NCI-H2081 (cell line): ENCODE results near the gene PIH1D1.

ENCODE experiments used
- DNase-seq, 2 experiments: peaks; one replicate each; lab custom pipeline; 2025; lab: John Stamatoyannopoulos, UW

PIH1D1 gene

DNA sequence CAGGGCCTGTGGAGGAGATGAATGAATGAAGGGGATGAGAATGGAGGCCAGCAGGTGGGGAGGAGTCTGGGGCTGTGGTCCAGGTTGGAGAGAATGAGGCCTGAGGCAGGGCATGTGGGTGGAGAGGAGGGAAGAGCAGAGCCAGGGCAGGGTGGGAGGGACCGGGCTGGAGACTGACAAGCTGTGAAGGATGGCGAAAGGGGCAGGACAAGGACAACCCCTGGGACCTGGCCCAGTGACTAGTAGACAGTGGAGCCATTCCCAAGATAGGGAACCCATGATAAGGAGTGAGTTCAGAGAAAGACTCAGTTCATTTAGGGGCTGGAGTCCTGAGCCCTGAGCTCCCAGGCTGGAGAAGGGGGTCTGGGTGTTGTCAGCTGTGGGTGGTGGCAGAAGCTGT, 31.4 kb downstream of the PIH1D1 start:
- no peak for DNase-seq

DNA sequence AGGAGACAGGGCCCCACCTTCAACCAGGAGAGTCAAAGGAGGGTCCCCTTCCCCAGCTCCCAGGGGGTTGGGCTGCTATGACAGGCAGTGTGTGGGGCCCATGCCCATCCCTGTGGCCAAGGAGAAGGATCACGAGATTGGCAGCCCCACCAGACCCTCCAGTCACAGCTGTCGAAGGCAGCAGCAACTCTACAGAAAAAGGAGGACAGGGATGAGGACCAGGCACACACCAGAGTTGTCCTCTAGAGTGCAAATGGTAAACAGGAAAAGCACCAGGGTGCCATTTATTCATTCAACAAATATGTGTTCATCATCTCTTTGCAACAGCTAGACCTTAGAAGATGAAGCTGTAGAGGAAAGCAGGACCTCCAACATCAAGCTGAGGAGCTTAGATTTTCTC, 32.4 kb downstream of the PIH1D1 start:
- DNase-seq: no peak

DNA sequence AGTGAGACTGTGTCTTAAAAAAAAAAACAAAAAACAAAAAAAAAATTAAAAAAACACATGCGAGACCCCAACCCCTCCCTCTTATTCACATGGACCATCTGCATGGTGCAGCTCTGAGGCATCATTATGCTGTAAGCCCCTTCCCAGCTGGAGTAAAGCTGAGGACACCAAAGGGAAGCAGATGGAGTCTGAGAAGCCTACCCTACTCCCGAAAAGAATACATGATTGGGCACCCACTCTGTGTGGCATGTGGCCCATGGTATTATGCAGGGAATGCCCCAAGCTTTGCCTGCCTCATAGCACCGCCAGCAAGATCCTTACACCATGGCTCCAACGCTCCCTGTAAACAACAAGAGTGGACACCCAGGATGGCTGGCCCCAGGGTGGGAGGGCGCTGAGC, 33.1 kb downstream of the PIH1D1 start:
- DNase-seq: no peak

DNA sequence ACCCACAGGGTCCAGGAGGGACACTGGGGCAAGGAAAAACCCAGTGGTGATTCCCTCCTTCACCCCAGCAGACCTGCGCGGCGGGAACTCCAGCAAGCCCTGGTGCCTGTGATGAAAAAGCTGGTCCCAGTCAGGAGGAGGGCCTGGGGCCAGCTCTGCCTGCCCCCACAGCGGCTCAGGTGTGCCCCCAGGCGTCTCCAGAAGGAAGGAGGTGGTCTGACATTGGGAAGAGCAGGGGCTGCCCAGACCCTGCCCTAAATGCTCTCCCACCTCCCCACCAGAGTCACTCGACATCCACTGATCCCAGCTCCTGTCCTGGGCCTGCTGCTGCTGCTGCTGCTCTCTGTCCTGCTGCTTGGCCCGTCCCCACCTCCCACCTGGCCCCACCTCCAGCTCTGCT, 34.5 kb downstream of the PIH1D1 start:
- no peak for DNase-seq

DNA sequence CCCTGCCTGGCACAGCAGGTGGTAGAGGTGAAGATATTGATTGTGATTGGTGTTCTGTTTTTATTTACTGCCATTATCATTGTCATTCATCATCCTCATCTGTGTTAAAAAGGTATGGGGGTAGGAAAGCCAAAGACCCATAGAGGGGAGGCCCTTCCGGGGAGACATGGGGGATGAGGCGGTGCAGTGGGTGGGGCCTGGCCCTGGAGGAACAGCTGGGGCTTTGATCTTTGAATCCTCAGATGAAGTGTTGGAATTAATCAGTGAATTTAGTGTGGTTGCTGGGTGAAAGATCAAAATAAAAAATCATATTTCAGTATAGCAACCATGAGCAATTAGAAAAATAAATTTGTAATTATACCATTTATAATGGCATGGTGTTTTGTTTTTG, 35.8 kb downstream of the PIH1D1 start:
- no peak for DNase-seq

DNA sequence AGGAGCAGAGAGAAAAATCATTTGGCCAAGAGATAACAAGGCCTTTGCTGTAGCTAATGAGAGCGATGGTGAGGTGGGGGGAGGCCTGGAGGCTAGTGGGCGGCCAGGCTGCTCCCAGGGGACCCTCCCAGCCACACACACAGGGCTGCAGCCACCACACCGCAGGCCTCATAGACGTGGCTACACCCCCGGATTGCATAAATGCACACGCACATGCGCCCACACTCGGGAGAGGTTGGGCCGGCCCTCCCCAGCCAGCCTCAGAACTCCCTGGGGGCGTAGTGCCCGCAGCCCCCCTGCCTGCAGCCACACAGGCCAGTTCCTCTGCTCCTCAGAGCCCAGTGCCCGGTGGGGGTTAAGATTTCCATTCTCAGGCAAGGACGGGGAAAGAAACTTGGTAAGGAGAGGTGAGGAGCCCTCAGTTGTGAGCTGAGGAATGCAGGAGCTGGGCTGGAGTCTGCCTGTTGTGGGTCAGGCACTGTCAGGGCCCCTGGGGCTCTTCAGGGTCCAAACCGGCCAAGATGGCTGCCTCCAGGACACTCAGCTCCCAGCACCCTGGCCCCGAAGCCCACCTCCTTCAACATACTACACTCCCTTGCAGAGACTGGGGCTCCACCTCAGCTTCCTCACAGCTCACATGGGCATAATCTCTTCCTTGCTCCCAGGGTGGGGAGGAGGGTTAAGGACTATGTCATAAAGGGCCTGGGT, 36.4 kb downstream of the PIH1D1 start:
- DNase-seq: no peak

DNA sequence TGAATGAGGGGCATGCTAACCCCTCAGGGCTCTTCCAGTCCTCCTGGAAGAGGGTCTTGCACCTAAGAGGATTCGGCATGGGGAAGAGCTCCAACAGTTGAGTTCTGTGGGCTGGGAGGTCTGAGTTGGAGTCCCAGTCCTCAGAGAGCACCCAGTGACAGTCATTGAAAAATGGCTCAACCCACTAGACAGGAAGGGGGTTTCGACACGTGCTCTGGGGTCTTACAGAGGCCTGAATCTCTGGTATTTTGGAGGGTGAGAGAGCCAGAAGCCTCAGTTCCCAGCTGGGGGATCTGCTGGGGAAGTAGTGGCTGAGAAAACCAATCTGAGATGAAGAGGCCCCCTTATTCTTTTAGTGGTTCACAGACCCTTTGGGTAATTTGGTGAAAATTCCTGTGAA, 37.4 kb downstream of the PIH1D1 start:
- no peak for DNase-seq

DNA sequence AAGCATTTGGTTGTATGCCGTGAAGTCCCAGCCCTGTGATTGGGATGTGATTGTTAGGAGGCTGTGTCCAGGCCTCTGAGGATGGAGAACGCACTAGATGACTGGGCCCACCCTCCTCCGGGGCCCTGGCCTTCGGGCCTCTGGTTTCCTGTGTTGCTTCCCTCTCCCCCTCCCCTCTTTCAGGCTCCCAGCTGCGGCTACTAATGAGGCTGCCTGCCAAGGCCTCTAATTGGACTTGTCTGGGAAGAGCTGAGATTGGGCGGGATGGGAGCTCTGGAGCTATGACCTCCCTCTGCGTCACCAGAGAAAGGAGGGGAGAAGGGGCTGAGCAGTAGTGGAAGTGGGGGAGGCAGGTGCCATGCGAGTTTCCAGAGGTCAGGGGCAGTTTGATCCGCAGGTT, 38.3 kb downstream of the PIH1D1 start:
- no peak for DNase-seq

DNA sequence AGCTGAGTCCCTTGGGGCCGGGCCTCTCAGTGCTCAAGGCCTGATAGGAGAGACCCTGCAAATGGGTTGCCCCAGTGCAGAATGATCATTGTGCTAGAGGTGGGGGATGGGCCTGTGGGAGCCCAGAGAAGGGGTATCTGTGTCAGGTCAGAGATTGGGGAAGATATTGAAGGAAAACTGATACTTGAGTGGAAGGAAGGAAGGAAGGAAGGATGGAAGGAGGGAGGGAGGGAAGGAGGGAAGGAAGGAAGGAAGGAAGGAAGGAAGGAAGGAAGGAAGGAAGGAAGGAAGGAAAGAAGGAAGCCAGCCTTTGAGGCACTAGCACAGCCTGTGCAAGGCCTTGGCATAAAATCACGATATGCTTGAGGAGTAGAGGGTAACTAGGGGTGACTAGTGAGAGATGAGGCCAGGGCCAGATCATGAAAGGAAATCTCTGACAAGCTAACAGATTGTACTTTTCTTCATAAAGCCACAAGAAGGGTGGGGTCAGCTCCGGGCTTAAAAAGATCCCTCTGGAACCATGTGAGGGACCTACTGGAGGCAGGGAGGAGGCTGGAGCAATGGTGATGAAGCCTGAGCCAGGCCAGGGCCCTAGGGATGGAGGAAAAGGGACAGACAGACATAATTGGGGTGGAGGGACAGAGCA, 39.8 kb downstream of the PIH1D1 start:
- DNase-seq: no peak

DNA sequence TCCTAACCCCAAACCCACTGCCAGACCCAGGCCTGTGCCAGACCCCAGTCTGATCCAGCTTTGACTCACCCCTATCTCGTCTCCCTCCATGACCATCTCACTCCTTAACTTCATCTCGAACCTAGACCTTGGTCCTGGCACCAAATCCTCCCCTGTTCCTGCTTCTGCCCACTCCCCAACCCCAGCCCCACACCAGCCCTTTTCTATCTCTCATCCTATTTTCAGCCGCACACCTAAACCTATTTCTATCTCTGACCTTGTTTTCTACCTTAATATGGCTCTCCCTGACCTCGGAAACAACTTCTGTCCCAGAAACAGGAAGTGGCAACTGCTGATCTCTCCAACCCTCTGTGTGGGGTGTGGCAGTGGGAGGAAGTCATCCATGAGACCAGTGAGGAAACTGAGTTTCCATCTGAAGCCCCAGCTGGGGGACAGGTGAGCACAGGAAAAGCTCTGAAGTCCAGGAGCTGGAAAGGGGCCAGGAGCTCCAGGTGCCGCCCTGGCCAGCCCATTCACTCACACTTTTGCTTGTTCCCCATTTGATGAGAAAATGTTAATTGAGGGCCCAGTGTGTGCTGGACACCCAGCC, 42.1 kb downstream of the PIH1D1 start:
- DNase-seq: no peak

DNA sequence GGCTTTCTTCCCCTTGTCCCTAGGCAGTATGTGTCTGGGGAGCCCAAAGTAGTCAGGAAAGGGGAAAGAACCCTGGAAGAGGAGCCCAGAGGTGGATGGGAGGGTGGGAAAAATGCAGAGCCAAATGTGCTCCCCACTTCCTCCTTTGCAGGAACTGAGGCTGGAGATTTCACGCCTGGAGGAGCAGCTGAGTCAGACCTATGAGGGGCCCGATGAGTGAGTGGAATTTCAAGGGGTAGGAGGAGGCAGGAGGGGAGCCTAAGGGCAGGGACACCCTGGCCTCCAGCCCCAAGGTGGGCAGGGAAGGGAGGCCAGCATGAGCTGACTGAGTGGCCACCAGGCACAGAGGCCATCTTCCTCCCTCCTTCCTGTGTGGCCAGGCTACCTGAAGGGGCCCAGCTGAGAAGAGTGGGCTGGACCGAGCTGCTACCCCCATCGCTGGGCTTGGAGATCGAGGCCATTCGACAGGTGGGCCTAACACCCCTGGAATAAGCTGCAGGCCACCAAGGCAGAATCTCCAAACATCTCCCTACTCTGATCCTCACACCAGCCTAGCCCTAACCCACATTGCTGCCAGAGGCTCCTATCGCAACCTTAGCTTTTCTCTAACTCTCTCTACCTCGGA, 42.7 kb downstream of the PIH1D1 start:
- no peak for DNase-seq

DNA sequence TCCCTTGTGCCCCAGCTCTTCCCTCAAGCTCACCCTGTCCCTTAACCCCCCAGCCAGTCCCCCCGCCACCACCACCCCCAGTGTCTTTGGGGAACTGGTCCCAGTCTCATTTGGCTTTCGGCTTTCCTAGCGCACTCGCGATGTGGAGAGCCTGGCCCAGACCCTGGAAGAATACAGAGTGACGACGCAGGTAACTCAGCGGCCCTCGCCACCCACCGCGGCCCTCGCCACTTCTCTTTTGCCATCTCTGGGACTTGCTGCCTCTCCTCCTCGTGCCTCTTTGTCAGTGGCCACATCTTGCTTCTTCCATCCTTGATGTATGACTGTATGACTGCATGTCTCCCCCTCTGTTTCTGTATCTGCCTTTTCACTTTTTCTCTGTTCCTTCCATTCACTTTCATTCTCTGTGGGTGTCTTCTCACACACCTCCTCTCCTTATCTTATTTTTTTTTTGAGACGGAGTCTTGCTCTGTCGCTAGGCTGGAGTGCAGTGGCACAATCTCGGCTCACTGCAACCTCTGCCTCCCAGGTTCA, 44.1 kb downstream of the PIH1D1 start:
- no peak for DNase-seq

DNA sequence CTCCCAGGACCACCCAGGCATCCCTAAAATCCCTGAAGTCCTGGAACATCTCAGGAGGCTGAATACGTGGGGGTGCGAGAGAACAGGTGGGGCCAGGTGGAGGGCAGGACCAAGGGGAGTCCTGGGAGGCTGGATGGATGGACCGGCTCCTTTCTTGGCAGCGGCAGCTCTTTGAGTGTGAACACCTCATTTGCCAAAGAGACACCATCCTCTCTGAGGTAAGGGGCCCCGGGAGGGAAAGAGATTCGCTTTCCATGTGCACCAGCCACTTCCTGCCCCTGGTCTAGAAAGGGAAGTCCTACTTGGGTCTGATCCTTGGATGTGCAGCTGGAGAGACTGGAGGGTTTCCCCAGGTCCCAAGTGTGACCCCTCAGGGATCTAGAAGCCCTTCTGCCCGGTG, 44.5 kb downstream of the PIH1D1 start:
- no peak for DNase-seq

DNA sequence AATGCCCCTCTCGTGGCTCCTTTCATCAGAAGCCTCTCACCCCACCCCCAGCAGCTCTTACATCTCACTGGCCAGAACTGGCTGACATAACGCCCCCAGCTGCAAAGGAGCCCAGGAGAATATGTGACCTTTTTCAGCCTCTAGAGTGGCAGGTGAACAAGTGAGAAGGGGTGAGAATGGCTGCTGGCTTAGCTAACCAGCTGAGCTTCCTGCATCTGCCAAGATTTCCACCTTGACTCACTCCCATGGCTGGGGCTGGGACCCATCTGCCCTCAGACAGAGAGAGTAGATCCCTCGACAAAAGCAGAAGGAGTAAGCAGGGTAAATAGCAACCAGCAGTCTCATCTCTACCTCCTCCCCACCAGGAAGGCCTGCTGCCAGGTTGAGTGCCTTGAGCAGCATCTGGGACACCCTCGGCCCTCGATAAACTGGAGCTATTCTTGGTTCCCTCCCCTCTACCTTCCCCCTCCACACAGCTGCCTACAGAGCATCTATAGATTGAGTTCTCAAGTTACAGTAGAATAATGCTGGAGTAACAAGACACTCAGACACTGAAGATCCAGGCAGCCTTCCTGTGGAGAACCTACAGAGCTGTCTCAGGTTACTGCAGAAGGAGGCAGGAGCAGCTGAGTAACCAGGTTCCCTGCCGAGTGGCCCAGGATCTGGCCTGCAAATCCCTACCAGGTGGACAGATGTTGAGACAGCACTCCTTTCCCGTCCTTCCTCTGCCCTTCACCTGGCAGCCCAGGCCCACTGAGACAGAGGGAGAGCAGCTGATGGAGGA, 48.0 kb downstream of the PIH1D1 start:
- peak; percentile 49 to 75 for DNase-seq

DNA sequence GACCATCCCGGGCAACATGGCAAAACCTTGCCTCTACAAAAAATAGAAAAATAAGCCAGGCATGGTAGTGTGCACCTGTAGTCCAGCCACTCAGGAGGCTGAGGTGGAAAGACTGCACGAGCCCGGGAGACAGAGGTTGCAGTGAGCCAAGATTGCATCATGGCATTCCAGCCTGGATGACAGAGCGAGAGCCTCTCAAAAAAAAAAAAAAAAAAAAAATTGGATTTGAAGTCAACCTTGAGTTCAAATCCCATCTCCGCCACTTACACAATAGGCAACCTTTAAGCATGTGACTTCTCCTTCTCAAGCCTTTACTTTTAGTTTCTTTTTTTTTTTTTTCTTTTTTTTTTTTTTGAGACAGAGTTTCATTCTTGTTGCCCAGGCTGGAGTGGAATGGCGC, 51.6 kb downstream of the PIH1D1 start:
- no peak for DNase-seq

DNA sequence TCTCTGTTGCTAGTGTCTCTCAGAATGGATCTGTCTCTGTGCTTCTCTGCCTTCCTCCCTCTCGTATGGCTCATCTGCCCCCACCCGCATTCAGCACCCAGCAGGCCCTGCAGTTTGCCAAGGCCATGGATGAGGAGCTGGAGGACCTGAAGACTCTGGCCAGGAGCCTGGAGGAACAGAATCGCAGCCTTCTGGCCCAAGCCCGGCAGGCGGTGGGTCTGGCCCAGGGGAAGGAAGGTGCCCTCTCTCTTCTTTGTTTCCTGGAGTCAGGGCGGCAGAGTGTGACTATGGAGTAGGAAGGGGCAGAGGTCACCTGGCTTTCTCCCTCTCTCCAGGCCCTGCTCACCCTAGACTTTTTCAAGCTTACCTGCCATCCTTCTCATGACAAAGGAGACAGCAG, 52.7 kb downstream of the PIH1D1 start:
- DNase-seq: no peak

DNA sequence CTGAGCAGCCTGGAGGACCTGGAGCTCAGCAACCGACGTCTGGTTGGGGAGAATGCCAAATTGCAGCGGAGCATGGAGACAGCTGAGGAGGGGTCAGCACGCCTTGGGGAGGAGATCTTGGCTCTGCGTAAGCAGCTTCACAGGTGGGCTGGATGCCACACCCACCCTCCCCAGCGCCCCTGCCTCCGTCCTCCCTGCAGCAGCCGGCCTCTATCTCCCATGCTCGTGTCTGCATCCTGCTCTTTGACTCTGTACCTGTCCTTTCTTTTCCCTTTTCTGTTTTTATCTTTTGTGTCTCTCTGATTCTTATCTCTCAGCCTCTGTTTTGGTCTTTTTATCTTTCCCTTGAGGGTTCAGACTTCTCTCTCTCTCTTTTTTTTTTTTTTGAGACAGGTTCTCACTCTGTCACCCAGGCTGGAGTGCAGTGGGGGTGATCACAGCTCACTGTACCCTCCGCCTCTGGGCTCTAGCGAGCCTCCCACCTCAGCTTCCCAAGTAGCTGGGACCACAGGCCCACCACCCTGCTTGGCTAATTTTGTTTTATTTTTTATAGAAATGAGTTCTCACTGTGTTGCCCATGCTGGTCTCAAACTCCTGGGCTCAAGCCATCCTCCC, 53.5 kb downstream of the PIH1D1 start:
- DNase-seq: no peak

DNA sequence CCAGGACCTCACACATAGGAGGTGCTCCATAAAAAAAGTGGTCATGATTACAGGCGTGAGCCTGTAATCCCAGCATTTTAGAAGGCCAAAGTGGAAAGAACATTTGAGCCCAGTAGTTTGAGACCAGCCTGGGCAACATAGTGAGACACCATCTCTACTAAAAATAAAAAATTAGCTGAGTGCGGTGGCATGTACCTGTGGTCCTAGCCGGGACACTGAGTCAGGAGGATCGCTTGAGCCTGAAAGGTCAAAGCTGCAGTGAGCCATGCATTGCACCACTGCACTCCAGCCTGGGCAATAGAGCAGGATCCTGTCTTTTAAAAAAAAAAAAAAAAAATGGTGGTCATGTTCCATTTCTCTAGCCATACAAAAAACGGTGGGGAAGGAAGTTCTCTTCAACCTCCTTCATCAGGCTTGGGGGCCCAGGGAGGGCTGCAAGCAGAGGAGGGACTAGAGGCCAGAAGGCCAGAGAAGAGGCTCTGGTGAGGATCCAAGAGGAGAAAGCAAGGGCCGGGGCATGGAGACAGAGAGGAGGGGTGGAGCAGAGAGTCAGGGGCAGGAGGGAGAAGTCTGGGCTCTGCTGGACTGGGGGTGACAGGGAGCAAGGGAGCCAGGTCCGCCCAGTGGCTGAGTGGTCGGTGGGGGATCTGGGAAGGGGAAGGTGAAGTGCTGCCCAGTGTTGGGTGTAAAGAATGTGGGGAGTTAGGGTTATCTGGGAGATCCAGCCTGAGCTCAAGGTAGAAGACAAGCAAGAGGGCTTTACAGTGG, 54.7 kb downstream of the PIH1D1 start:
- no peak for DNase-seq
